ENCODE data around the gene LSG1. TPM values are rescaled to one million over a fixed set of nuclear protein-coding genes. Genes with fewer than 3 reads are reported as not detected.

The LSG1 gene
- total RNA-seq, 2 donors from 2014 or later = 19.0 to 34.8 TPM

GRCh38 chr3:194687638-194688199 is 15.7 kb upstream of the LSG1 start:
- peak overlapping the region; percentile 64 to 84 for H3K9ac ChIP-seq (ENCODE audit: low read depth in 2 of 2, low read length in 2 of 2)
- no peaks in the 10 kb centered on the region for H3K36me3 ChIP-seq
- intact Hi-C loops (cut with DNase I) = loop anchor here (5.0 kb wide), 1 partner anchor 420 kb away; no protein-coding TSS in a partner anchor
- H3K9me3 ChIP-seq = no peaks in the 10 kb centered on the region
- TF ChIP-seq CTCF (IDR thresholded peaks at IDR 0.05) = no peak
- H3K27ac ChIP-seq = peak overlapping the region; percentile 51
- H3K4me3 ChIP-seq = peak overlapping the region; percentile 82
- peak; percentile 83 for DNase-seq
- H3K27me3 ChIP-seq = no peaks in the 10 kb centered on the region
- H3K4me1 ChIP-seq = peaks cover 14% of the 10 kb centered on the region

GRCh38 chr3:194686816-194687637 is 15.0 kb upstream of the LSG1 start:
- intact Hi-C loops (cut with DNase I) = loop anchor here (5.0 kb wide), 1 partner anchor 420 kb away; no protein-coding TSS in a partner anchor
- H3K27ac ChIP-seq = peak overlapping the region; percentile 82
- H3K4me1 ChIP-seq = peaks cover 14% of the 10 kb centered on the region
- no peaks in the 10 kb centered on the region for H3K9me3 ChIP-seq
- peak overlapping the region; percentile 82 for H3K4me3 ChIP-seq
- H3K27me3 ChIP-seq = no peaks in the 10 kb centered on the region
- H3K9ac ChIP-seq (ENCODE audit: low read depth in 2 of 2, low read length in 2 of 2) = peak overlapping the region; percentile 64 to 84
- no peak for TF ChIP-seq CTCF (IDR thresholded peaks at IDR 0.05)
- peak; percentile 48 for DNase-seq
- H3K36me3 ChIP-seq = no peaks in the 10 kb centered on the region

GRCh38 chr3:194686414-194686815 is 14.4 kb upstream of the LSG1 start:
- peak overlapping the region; percentile 82 for H3K27ac ChIP-seq
- H3K4me3 ChIP-seq = peak overlapping the region; percentile 82
- H3K9ac ChIP-seq (ENCODE audit: low read depth in 2 of 2, low read length in 2 of 2) = peak overlapping the region; percentile 65 to 84
- no peaks in the 10 kb centered on the region for H3K9me3 ChIP-seq
- TF ChIP-seq CTCF (IDR thresholded peaks at IDR 0.05) = no peak
- DNase-seq = no peak
- intact Hi-C loops (cut with DNase I) = loop anchor here (5.0 kb wide), 1 partner anchor 421 kb away; no protein-coding TSS in a partner anchor
- no peaks in the 10 kb centered on the region for H3K36me3 ChIP-seq
- no peaks in the 10 kb centered on the region for H3K27me3 ChIP-seq
- peaks cover 14% of the 10 kb centered on the region for H3K4me1 ChIP-seq

- TF ChIP-seq CTCF (IDR thresholded peaks at IDR 0.05) = no peak
- H3K9ac ChIP-seq (ENCODE audit: low read depth in 2 of 2, low read length in 2 of 2) = peak within 1 kb of the TSS; percentile 65 to 84
- intact Hi-C loops (cut with DNase I) = loop anchor here (5.0 kb wide), 1 partner anchor 421 kb away; no protein-coding TSS in a partner anchor
Observed at GRCh38 chr3:194685718-194686413, 13.9 kb upstream of the LSG1 start, which contains the start of gene FAM43A. Gene FAM43A, plus strand, starts transcription at chr3:194685883. Its CDS starts 944 bp downstream, at chr3:194686827.

More at GRCh38 chr3:194685718-194686413, 13.9 kb upstream of the LSG1 start, which contains the start of gene FAM43A:
- H3K27ac ChIP-seq = peak within 1 kb of the TSS; percentile 82
- no peaks in the 10 kb centered on the region for H3K27me3 ChIP-seq
- H3K4me1 ChIP-seq = peaks cover 14% of the 10 kb centered on the region
- no peaks in the 10 kb centered on the region for H3K36me3 ChIP-seq
- H3K4me3 ChIP-seq = peak within 1 kb of the TSS; percentile 82
- H3K9me3 ChIP-seq = no peaks in the 10 kb centered on the region
- DNase-seq = peak; percentile 97
